LNCAP (cell line): ENCODE results near the gene NKD1.

ENCODE experiments used
- CTCF ChIP-seq: fragments of 450-650 bp; IDR thresholded peaks from 2 replicates; pipeline ENCODE4 v1.5.1; 2017; ENCODE audit warnings: mild to moderate bottlenecking

Gene NKD1

GRCh38 chr16:50542703-50543102 is 5.5 kb upstream of the NKD1 start:
- no peak for TF ChIP-seq CTCF

GRCh38 chr16:50546125-50546524 is 2.1 kb upstream of the NKD1 start:
- no peak for TF ChIP-seq CTCF

- TF ChIP-seq CTCF, result no peak
Observed at GRCh38 chr16:50547340-50548124, 664 bp upstream of the NKD1 start.

DNA sequence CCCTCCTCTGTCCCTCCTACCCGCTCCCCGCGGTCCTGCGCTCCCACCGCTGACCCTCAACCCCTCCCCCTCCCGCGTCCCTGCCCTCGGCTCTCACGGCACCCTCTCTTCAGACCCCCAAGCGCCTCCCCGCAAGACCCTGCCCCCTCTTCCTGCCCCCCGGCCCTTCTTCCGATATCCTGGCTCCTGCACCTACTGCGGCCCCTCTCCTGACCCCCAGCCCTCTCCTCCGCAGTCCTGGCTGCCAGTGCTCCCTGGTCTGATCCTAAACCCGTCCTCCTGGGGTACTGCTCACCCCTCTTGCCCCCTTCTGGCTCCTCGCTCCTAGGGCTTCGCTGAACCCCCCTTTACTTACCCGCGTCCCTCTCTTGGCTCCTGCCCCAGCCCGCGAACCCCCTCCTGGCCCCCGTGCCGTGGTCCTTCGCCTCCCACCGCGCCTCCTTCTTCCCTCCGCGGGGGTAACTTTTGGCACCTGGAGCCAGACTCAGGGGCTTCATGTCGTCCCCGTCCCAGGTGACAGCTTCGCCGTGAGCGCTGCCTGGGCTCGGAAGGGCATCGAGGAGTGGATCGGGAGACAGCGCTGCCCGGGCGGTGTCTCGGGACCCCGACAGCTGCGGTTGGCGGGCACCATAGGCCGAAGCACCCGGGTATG is 839 bp downstream of the NKD1 start:
- no peak for TF ChIP-seq CTCF

DNA sequence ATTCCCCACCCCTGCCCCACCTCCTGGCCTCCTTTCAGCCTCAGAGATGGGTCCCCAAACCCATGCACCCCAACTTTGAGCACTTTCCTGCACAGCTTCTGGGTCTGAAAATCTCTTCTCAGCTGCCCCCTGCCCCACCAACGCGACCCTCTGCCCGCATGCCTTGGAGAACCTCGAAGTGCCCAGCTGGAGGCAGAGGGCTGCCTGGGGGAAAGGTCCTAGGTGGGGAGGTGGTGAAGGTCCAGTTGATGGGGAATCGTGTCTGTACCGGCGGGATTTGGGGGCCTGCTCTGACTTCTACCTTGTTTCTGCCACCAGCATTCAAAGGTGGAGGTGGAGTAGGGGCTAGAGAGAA is 1.3 kb downstream of the NKD1 start:
- TF ChIP-seq CTCF, result no peak

GRCh38 chr16:50550035-50550434 is 1.8 kb downstream of the NKD1 start:
- TF ChIP-seq CTCF, result no peak

DNA sequence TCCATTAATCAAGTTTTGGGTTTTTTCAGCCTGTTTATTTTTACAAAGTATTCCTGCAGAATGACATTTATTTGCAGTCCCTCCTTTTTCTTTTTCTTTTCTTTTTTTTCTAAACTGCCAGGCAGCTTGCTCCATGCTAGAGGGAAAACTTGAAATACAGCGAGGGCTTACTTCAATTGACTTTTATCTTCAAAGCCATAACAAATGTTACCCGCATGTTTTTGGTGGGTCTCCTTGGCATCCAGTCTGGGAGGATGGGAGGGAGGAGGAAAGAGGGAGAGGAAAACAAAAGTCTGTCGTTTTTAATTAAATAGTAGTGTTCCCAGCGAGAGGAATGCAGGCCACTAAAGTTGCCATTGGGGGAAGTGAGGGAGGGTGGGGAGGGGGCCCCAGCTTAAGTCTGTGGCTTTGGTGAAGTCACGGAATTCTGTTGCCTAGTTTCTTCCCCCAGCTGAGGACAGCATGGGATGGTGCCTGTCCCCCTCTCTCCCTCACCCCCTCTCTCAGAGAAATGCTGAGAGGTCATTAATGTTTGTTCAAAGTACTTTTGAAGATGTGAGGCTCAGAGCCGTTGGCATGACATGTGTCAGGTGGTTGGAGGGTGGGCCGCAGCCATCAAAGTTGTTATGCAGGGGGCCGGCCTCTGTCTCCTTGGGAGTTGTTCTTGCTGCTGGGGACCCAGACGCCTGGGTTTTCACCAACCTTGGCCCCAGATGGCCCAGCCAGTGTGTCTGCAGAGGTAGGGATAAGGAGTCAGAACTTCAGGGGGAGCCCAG is 2.9 kb downstream of the NKD1 start:
- no peak for TF ChIP-seq CTCF
